Activated T-helper 1 cell treated with anti-CD3 and anti-CD28 coated beads, Interleukin-12 subunit alpha, Interleukin-12 subunit beta, Interleukin-2, Interleukin-4 antibody, amounts not matched to agents 30 ng/mL and 10 ng/mL and 1 ng/mL, durations not matched to agents 14 hours and 24 hours and 36 hours (primary cell): ENCODE data around the gene GREM2. TPM values are rescaled to one million over a fixed set of nuclear protein-coding genes. Genes with fewer than 3 reads are reported as not detected.

Experiments
- DNase-seq: peaks from one replicate; pipeline ENCODE4 v3.0.0; 2021; ENCODE audit warnings: low spot score
- H3K27ac Mint-ChIP-seq: one replicate; pipeline ENCODE4 v1.8.0; 2021; ENCODE audit warnings: mild to moderate bottlenecking, mixed read lengths
- H3K27me3 Mint-ChIP-seq: one replicate; pipeline ENCODE4 v1.8.0; 2022; ENCODE audit warnings: mild to moderate bottlenecking, moderate library complexity, mixed read lengths; ENCODE audit not compliant: insufficient read depth
- H3K36me3 Mint-ChIP-seq: one replicate; pipeline ENCODE4 v1.8.0; 2021; ENCODE audit warnings: low read depth, mixed read lengths
- H3K4me1 Mint-ChIP-seq: one replicate; pipeline ENCODE4 v1.8.0; 2021; ENCODE audit warnings: low read depth, mixed read lengths
- H3K4me3 Mint-ChIP-seq: one replicate; pipeline ENCODE4 v1.8.0; 2021; ENCODE audit warnings: mild to moderate bottlenecking, moderate library complexity, mixed read lengths
- H3K9me3 Mint-ChIP-seq: one replicate; pipeline ENCODE4 v1.8.0; 2021; ENCODE audit warnings: mixed read lengths
- intact Hi-C: fragments of 100-400 bp; cut with micrococcal nuclease; formaldehyde crosslinking; loops from one replicate; pipeline ENCODE4 v1.15.1; 2024
- total RNA-seq: library from RNA; stranded (reverse); gene quantifications from 2 replicates; pipeline ENCODE4 v1.2.3, GENCODE V29; 2022

The GREM2 gene
- total RNA-seq, 1 donor from 2014 or later: 0.05 TPM

- no peak for DNase-seq
- Mint-ChIP-seq H3K9me3 (no peaks in the 10 kb centered on the region), H3K36me3 (no peaks in the 10 kb centered on the region), H3K27me3 (peaks cover 2% of the 10 kb centered on the region), H3K27ac (no peak overlapping the region), H3K4me1 (no peaks in the 10 kb centered on the region), H3K4me3 (no peak overlapping the region)
- intact Hi-C loops: no loop called here
These were observed 12.1 kb downstream of the GREM2 start for GRCh38 chr1:240599830-240600229.

- Mint-ChIP-seq H3K36me3 (no peaks in the 10 kb centered on the region), H3K27ac (no peak overlapping the region), H3K27me3 (peaks cover 2% of the 10 kb centered on the region), H3K9me3 (no peaks in the 10 kb centered on the region), H3K4me1 (no peaks in the 10 kb centered on the region), H3K4me3 (no peak overlapping the region)
- intact Hi-C loops: no loop called here
- DNase-seq: no peak
These were observed 12.7 kb downstream of the GREM2 start for GRCh38 chr1:240599299-240599698.

GRCh38 chr1:240598216-240599001, 13.5 kb downstream of the GREM2 start:
- Mint-ChIP-seq H3K36me3 (no peaks in the 10 kb centered on the region), H3K9me3 (no peaks in the 10 kb centered on the region), H3K4me1 (no peaks in the 10 kb centered on the region), H3K4me3 (no peak overlapping the region), H3K27ac (no peak overlapping the region), H3K27me3 (peaks cover 2% of the 10 kb centered on the region)
- intact Hi-C loops: no loop called here
- no peak for DNase-seq

- H3K27me3 Mint-ChIP-seq: peaks cover 2% of the 10 kb centered on the region
These were observed 14.7 kb downstream of the GREM2 start for GRCh38 chr1:240597153-240597745.

GRCh38 chr1:240595476-240595875, 16.5 kb downstream of the GREM2 start:
- DNase-seq: no peak
- Mint-ChIP-seq H3K27me3 (no peaks in the 10 kb centered on the region), H3K4me1 (no peaks in the 10 kb centered on the region), H3K36me3 (no peaks in the 10 kb centered on the region), H3K4me3 (no peak overlapping the region), H3K9me3 (no peaks in the 10 kb centered on the region), H3K27ac (no peak overlapping the region)
- intact Hi-C loops: no loop called here

More at GRCh38 chr1:240597153-240597745, 14.7 kb downstream of the GREM2 start:
- intact Hi-C loops: no loop called here
- Mint-ChIP-seq H3K4me3 (no peak overlapping the region), H3K9me3 (no peaks in the 10 kb centered on the region), H3K27ac (no peak overlapping the region), H3K4me1 (no peaks in the 10 kb centered on the region), H3K36me3 (no peaks in the 10 kb centered on the region)
- DNase-seq: no peak

GRCh38 chr1:240591564-240591963, 20.4 kb downstream of the GREM2 start:
- H3K27me3 Mint-ChIP-seq: no peaks in the 10 kb centered on the region

GRCh38 chr1:240591078-240591477, 20.9 kb downstream of the GREM2 start:
- Mint-ChIP-seq H3K9me3 (no peaks in the 10 kb centered on the region), H3K4me1 (no peaks in the 10 kb centered on the region), H3K27ac (no peak overlapping the region), H3K4me3 (no peak overlapping the region), H3K27me3 (peaks cover 4% of the 10 kb centered on the region), H3K36me3 (no peaks in the 10 kb centered on the region)
- intact Hi-C loops: no loop called here
- DNase-seq: no peak

More at GRCh38 chr1:240591564-240591963, 20.4 kb downstream of the GREM2 start:
- DNase-seq: no peak
- intact Hi-C loops: no loop called here
- Mint-ChIP-seq H3K4me1 (no peaks in the 10 kb centered on the region), H3K9me3 (no peaks in the 10 kb centered on the region), H3K36me3 (no peaks in the 10 kb centered on the region), H3K4me3 (no peak overlapping the region), H3K27ac (no peak overlapping the region)

GRCh38 chr1:240589585-240590110, 22.3 kb downstream of the GREM2 start:
- no peaks in the 10 kb centered on the region for H3K4me1 Mint-ChIP-seq

GRCh38 chr1:240586006-240586405, 25.9 kb downstream of the GREM2 start:
- no peaks in the 10 kb centered on the region for H3K9me3 Mint-ChIP-seq
- intact Hi-C loops: no loop called here
- no peak overlapping the region for H3K4me3 Mint-ChIP-seq
- DNase-seq: no peak
- no peak overlapping the region for H3K27ac Mint-ChIP-seq
- peaks cover 7% of the 10 kb centered on the region for H3K27me3 Mint-ChIP-seq
- no peaks in the 10 kb centered on the region for H3K4me1 Mint-ChIP-seq
- no peaks in the 10 kb centered on the region for H3K36me3 Mint-ChIP-seq

More at GRCh38 chr1:240589585-240590110, 22.3 kb downstream of the GREM2 start:
- H3K9me3 Mint-ChIP-seq: no peaks in the 10 kb centered on the region
- H3K36me3 Mint-ChIP-seq: no peaks in the 10 kb centered on the region
- H3K4me3 Mint-ChIP-seq: no peak overlapping the region
- peaks cover 7% of the 10 kb centered on the region for H3K27me3 Mint-ChIP-seq
- intact Hi-C loops: no loop called here
- H3K27ac Mint-ChIP-seq: no peak overlapping the region
- DNase-seq: no peak

GRCh38 chr1:240582953-240583352, 29.0 kb downstream of the GREM2 start:
- intact Hi-C loops: no loop called here
- H3K27ac Mint-ChIP-seq: no peak overlapping the region
- H3K4me3 Mint-ChIP-seq: no peak overlapping the region
- no peaks in the 10 kb centered on the region for H3K36me3 Mint-ChIP-seq
- H3K27me3 Mint-ChIP-seq: peaks cover 10% of the 10 kb centered on the region
- no peaks in the 10 kb centered on the region for H3K9me3 Mint-ChIP-seq
- H3K4me1 Mint-ChIP-seq: no peaks in the 10 kb centered on the region
- DNase-seq: no peak

GRCh38 chr1:240579511-240579910, 32.4 kb downstream of the GREM2 start:
- no peak overlapping the region for H3K4me3 Mint-ChIP-seq
- no peak overlapping the region for H3K27ac Mint-ChIP-seq
- intact Hi-C loops: no loop called here
- no peaks in the 10 kb centered on the region for H3K36me3 Mint-ChIP-seq
- no peak for DNase-seq
- H3K9me3 Mint-ChIP-seq: peaks cover 14% of the 10 kb centered on the region
- H3K4me1 Mint-ChIP-seq: peaks cover 15% of the 10 kb centered on the region
- peaks cover 2% of the 10 kb centered on the region for H3K27me3 Mint-ChIP-seq

- Mint-ChIP-seq H3K9me3 (peaks cover 20% of the 10 kb centered on the region), H3K27me3 (peaks cover 2% of the 10 kb centered on the region), H3K27ac (no peak overlapping the region), H3K4me1 (peaks cover 15% of the 10 kb centered on the region), H3K36me3 (no peaks in the 10 kb centered on the region), H3K4me3 (no peak overlapping the region)
- no peak for DNase-seq
- intact Hi-C loops: loop anchor here (2.0 kb wide), 1 partner anchor 36 kb away; the partner anchor contains the start of gene GREM2
These were observed 34.9 kb downstream of the GREM2 start for GRCh38 chr1:240577095-240577494.

- H3K27ac Mint-ChIP-seq: no peak overlapping the region
- H3K4me1 Mint-ChIP-seq: peaks cover 15% of the 10 kb centered on the region
- intact Hi-C loops: loop anchor here (2.0 kb wide), 1 partner anchor 37 kb away; the partner anchor contains the start of gene GREM2
- DNase-seq: peak; percentile 27
- H3K9me3 Mint-ChIP-seq: peaks cover 20% of the 10 kb centered on the region
- no peaks in the 10 kb centered on the region for H3K36me3 Mint-ChIP-seq
- peaks cover 2% of the 10 kb centered on the region for H3K27me3 Mint-ChIP-seq
- H3K4me3 Mint-ChIP-seq: no peak overlapping the region
These were observed 35.8 kb downstream of the GREM2 start for GRCh38 chr1:240575981-240576662.
